Measurements from ENCODE around the gene AVPR2. TPM values are rescaled to one million over a fixed set of nuclear protein-coding genes. Genes with fewer than 3 reads are reported as not detected.

AVPR2 gene
- polyA plus RNA-seq, 12 donors = 0.33 to 1.3 (median 0.63) TPM; not detected in 2

DNA sequence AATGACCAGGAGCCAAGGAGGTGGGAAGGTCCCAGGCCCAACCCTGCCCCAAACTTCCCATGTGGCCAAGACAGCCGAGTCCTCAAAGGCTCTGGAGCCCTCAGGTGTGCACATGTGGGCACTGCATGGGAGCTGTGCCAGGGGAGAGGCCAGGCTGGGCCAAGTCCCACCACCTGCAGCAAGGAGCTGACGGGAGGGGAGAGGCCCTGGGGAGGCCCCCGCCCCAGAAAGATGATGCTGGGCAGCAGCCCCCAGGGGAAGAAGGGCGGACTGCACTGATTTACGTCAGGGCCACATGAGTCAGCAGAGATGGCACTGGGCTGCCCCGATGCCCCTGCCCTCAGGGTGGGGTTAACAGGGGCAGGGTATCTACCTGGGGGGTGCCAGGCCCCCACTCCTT, 19.9 kb upstream of the AVPR2 start:
- no peak for DNase-seq

DNA sequence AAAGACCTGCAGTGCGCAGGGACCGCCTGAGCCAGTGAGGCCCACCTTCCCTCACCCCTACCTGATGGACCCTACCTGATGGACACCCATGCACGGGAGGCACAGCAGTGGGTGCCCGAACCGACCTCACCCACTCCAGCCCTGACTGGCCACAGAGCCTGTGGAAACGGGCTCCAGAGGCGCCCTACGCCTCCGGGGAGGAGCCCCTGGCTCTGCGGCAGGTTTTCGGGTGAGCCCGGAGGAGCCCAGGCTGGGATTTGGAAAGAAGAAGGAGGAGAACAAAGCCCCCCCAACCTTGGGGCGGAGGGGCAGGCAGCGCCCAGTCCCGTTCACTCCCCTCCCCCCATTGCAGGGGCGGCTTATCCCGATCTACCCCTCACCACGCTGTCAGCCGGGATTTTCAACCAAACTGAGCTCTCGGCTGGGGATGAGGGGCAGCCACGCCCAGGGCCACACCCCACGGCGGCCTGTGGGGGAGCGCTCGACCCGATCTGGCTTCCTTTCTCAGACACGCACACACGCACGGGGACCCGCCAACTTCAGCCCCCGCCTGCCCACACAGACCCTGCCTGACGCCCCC, 19.2 kb upstream of the AVPR2 start:
- no peak for DNase-seq

GRCh38 chrX:153885968-153886903, 18.2 kb upstream of the AVPR2 start, which contains the start of gene L1CAM:
L1CAM (minus strand) TSS chrX:153886173; CDS start chrX:153875836, 10,337 bp downstream.
- no peak for DNase-seq

GRCh38 chrX:153886915-153887314, 17.6 kb upstream of the AVPR2 start:
- DNase-seq = no peak

- no peak for DNase-seq
These were observed 17.1 kb upstream of the AVPR2 start for GRCh38 chrX:153887385-153887784.

GRCh38 chrX:153888344-153888743, 16.1 kb upstream of the AVPR2 start:
- DNase-seq = no peak

DNA sequence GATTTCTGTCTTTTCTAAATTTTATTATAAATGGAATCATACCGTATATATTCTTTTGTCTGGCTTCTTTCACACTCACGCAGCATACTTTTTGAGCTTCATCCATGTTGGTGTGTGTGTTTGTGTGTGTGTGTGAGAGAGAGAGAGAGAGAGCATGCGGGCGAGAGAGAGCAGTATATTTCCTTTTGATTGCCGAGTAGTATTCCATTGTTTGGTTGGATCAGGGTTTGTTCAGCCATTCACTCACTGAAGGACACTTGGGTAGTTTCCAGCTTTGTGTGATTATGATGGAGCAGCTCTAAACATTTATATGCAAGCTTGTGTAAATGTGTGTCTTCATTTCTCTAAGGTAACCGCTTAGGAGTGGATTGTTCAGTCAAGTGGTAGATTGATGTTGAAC, 15.3 kb upstream of the AVPR2 start:
- no peak for DNase-seq

- DNase-seq = no peak
These were observed 6.6 kb upstream of the AVPR2 start for GRCh38 chrX:153897899-153898298.

DNA sequence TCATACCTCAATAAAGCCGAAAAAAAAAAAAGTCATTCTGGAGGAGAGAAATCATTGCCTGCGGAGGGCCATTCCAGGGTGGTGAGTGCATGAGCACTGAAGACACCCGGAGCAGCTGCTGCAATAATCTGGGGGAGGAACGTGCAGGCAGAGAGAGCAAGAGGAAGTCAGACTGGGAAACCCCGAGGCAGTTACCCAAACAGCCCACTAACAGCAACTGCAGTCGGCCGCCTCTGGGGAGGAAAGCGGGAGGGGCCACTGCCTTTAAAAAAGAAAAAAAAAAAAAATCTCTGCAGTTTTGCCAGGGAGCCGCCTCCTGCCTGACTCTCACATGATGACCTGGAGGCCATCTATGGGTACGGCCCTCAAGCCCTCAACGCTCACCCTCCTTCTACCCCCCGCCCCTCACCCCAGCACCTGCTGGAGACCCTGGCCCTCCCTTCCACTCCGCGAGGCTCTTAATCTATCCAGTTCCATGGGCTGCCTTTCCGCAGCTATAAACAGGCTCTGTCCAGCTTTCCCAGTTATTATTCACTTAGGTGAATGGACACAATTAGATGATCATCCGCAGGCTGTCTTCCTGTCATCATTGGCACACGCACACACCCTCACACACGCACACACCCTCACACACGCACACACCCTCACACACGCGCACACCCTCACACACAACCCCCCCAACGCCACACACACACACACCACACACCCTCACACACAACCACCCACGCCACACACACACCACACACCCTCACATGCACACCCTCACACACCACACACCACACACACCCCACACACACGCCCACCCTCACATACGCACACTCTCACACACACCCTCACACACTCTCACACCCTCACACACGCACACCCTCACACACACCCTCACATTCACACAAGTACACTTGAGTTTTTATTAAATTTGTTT, 3.4 kb upstream of the AVPR2 start:
- DNase-seq = peak; percentile 51

DNA sequence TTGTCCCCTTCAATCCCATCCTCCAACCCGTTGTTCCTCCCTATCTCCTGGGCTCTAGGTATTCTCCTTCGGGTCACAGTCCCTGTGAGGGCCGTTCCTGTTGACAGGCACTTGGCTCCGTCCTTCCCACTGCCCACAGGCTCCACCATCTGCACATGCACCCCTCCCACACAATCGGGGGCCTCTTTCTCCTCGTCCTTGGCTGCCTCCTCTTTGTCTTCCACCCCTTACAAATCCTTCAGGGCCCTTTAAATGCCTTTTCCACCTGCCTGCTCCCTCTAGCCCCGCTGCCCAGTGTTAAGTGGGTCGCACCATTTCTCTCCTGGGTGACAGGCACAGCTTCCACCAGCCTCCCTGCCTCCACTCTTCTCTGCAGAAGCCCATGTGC, 2.7 kb upstream of the AVPR2 start:
- no peak for DNase-seq

GRCh38 chrX:153902385-153902784, 2.1 kb upstream of the AVPR2 start:
- no peak for DNase-seq

DNA sequence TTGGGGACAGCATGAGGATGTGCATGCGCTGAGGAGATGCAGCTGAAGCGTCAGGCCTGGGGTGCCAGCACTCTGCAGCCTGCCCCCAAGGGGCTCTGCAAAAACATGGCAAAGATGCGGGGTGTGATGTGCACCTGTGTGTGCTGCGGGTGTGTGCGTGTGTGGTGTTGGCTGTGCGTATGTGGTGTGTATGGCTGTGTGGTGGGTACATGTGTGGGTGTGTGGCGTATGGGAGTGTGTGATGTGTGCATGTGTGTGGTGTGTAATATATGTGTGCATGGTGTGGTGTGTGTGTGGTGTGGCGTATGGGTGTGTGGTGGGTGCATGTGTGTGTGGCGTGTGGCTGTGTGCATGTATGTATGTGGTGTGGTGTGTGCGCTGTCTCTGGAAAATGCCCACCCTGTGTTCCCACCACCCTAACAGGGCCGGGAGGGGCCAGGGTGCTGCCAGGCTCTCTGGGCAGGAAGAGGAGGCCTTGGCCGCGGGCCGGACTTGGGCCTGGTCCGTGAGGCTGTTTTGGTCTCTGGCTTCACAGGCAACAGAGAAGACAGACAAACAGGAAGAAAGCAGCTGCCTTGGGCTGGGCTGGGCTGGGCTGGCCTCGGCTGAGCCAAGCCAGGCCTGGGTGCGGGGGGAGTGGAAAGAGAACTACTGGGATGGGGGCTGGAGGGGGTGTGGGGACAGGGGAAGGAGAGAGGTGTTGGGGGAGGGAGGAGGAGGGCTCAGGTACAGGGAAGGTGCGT, 1.1 kb upstream of the AVPR2 start:
- DNase-seq = no peak

DNA sequence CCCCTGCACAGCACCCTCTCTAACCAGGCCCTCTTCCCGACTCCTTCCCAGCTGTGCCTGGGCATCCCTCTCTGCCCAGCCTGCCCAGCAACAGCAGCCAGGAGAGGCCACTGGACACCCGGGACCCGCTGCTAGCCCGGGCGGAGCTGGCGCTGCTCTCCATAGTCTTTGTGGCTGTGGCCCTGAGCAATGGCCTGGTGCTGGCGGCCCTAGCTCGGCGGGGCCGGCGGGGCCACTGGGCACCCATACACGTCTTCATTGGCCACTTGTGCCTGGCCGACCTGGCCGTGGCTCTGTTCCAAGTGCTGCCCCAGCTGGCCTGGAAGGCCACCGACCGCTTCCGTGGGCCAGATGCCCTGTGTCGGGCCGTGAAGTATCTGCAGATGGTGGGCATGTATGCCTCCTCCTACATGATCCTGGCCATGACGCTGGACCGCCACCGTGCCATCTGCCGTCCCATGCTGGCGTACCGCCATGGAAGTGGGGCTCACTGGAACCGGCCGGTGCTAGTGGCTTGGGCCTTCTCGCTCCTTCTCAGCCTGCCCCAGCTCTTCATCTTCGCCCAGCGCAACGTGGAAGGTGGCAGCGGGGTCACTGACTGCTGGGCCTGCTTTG, 1.1 kb downstream of the AVPR2 start:
- DNase-seq = no peak

GRCh38 chrX:153906126-153906917, 1.8 kb downstream of the AVPR2 start:
- no peak for DNase-seq

DNA sequence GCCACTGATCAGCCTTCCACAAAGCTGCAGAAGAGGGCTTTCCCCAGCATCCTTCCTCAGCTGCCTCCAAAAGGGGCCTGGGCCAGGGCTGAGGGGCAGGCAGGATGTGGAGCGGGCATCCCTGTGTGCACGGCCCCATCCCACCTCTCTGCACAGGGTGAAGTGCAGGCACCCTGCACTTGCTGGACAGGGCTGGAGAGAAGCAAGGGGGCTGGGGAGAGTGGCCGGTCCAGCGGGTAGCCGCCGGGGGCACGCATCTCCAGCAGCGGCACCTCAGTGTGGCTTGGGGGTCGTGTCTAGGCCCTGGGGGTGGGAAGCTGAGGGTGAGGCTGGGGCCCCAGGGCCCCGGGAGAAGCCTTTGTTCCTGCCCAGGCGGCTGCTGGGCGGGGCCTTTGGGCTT, 3.0 kb downstream of the AVPR2 start:
- DNase-seq = no peak

DNA sequence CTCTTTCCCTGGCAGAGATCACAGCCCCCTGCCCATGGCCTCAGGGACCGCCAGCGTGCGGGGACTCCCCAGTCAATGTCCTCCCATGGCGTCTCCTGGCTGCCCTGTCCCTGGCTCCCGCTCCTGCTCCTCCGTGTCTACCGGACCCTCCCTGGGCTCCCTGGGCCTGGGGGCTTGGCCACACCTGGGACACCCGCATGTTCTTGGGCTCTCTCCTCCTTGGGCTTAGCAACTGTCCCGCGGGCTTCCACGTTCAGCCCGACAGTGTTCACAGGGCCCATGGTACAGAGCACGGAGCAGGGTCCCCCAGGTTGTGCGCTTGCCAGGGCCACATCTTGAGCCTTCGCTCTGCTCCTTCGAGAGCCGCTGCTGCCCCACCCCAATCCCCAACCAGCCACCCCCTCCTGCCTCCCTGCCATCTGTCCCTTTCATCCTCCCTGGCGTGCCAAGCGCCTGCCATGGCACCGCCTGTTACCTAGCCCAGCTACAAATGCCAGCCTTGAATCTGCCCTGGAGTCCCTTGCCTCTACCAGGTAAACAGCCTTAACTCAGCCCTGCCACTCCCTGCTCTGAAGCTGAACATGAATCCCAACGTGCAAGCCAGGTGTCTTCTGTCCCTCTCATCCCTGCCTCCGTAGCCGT, 3.9 kb downstream of the AVPR2 start:
- DNase-seq = no peak

GRCh38 chrX:153909024-153909979, 4.8 kb downstream of the AVPR2 start:
- no peak for DNase-seq

GRCh38 chrX:153909980-153910360, 5.5 kb downstream of the AVPR2 start:
- no peak for DNase-seq

Measured in muscle of arm (tissue), 12 donors.